ENCODE measurements around the gene KRT23. TPM values are rescaled to one million over a fixed set of nuclear protein-coding genes. Genes with fewer than 3 reads are reported as not detected.

Gene KRT23
- total RNA-seq: not detected

GRCh38 chr17:40937384-40937819, at the start of gene KRT23:
Gene KRT23 (minus strand): TSS chr17:40937646. CDS start chr17:40936603, 1,043 bp downstream.
- H3K27ac Mint-ChIP-seq: no peak within 1 kb of the TSS
- POLR2A ChIA-PET: no interaction called here
- no peaks in the 10 kb centered on the region for H3K9me3 Mint-ChIP-seq

GRCh38 chr17:40986920-40987319, 49.5 kb upstream of the KRT23 start:
- no peak overlapping the region for H3K4me3 Mint-ChIP-seq
- H3K27ac Mint-ChIP-seq: no peak overlapping the region
- intact Hi-C loops (cut with micrococcal nuclease): no loop called here
- peaks cover 8% of the 10 kb centered on the region for H3K27me3 Mint-ChIP-seq
- no peaks in the 10 kb centered on the region for H3K9me3 Mint-ChIP-seq
- DNase-seq: no peak
- ChIA-PET POLR2A (no interaction called here), CTCF (no interaction called here)
- no peaks in the 10 kb centered on the region for H3K36me3 Mint-ChIP-seq
- no peaks in the 10 kb centered on the region for H3K4me1 Mint-ChIP-seq (ENCODE audit: low read depth)

More at GRCh38 chr17:40937384-40937819, at the start of gene KRT23:
- peaks cover 9% of the 10 kb centered on the region for H3K27me3 Mint-ChIP-seq
- intact Hi-C loops (cut with micrococcal nuclease): no loop called here
- no peak for DNase-seq
- CTCF ChIA-PET: no interaction called here
- no peaks in the 10 kb centered on the region for H3K4me1 Mint-ChIP-seq (ENCODE audit: low read depth)
- H3K4me3 Mint-ChIP-seq: no peak within 1 kb of the TSS
- H3K36me3 Mint-ChIP-seq: no peaks in the 10 kb centered on the region

GRCh38 chr17:40984226-40984625, 46.8 kb upstream of the KRT23 start, which contains the start of gene KRT40:
Gene KRT40 (minus strand): TSS chr17:40984326. CDS start chr17:40984273, 53 bp downstream.
- no peak for DNase-seq
- H3K27me3 Mint-ChIP-seq: peaks cover 14% of the 10 kb centered on the region
- H3K36me3 Mint-ChIP-seq: no peaks in the 10 kb centered on the region
- H3K4me3 Mint-ChIP-seq: no peak within 1 kb of the TSS
- H3K27ac Mint-ChIP-seq: no peak within 1 kb of the TSS
- CTCF ChIA-PET: no interaction called here
- POLR2A ChIA-PET: no interaction called here
- no peaks in the 10 kb centered on the region for H3K4me1 Mint-ChIP-seq (ENCODE audit: low read depth)
- no peaks in the 10 kb centered on the region for H3K9me3 Mint-ChIP-seq
- intact Hi-C loops (cut with micrococcal nuclease): no loop called here

- H3K9me3 Mint-ChIP-seq: no peaks in the 10 kb centered on the region
- peaks cover 19% of the 10 kb centered on the region for H3K27me3 Mint-ChIP-seq
- POLR2A ChIA-PET: no interaction called here
- H3K36me3 Mint-ChIP-seq: no peaks in the 10 kb centered on the region
- intact Hi-C loops (cut with micrococcal nuclease): no loop called here
- no peak for DNase-seq
- no peak overlapping the region for H3K4me3 Mint-ChIP-seq
- no peaks in the 10 kb centered on the region for H3K4me1 Mint-ChIP-seq (ENCODE audit: low read depth)
- no peak overlapping the region for H3K27ac Mint-ChIP-seq
- CTCF ChIA-PET: no interaction called here
These were observed 43.7 kb upstream of the KRT23 start for GRCh38 chr17:40981115-40981514.

- Mint-ChIP-seq H3K4me1 (ENCODE audit: low read depth) (no peaks in the 10 kb centered on the region), H3K9me3 (no peaks in the 10 kb centered on the region), H3K4me3 (no peak overlapping the region), H3K27ac (no peak overlapping the region), H3K36me3 (no peaks in the 10 kb centered on the region), H3K27me3 (peaks cover 19% of the 10 kb centered on the region)
- POLR2A ChIA-PET: interaction anchor here (0.6 kb wide), 1 partner anchor 331 kb away, joined by 3 read pairs; no protein-coding TSS in a partner anchor
- CTCF ChIA-PET: no interaction called here
- no peak for DNase-seq
- intact Hi-C loops (cut with micrococcal nuclease): no loop called here
These were observed 43.1 kb upstream of the KRT23 start for GRCh38 chr17:40980596-40980995.

GRCh38 chr17:40980117-40980516, 42.7 kb upstream of the KRT23 start:
- no peak for DNase-seq
- H3K27ac Mint-ChIP-seq: no peak overlapping the region
- H3K4me3 Mint-ChIP-seq: no peak overlapping the region
- no peaks in the 10 kb centered on the region for H3K9me3 Mint-ChIP-seq
- CTCF ChIA-PET: no interaction called here
- peaks cover 19% of the 10 kb centered on the region for H3K27me3 Mint-ChIP-seq
- POLR2A ChIA-PET: interaction anchor here (0.6 kb wide), 1 partner anchor 331 kb away, joined by 3 read pairs; no protein-coding TSS in a partner anchor
- intact Hi-C loops (cut with micrococcal nuclease): no loop called here
- H3K4me1 Mint-ChIP-seq (ENCODE audit: low read depth): no peaks in the 10 kb centered on the region
- no peaks in the 10 kb centered on the region for H3K36me3 Mint-ChIP-seq

GRCh38 chr17:40978575-40979151, 41.2 kb upstream of the KRT23 start:
- intact Hi-C loops (cut with micrococcal nuclease): no loop called here
- CTCF ChIA-PET: no interaction called here

GRCh38 chr17:40975516-40975915, 38.1 kb upstream of the KRT23 start:
- peaks cover 10% of the 10 kb centered on the region for H3K27me3 Mint-ChIP-seq
- no peaks in the 10 kb centered on the region for H3K9me3 Mint-ChIP-seq
- intact Hi-C loops (cut with micrococcal nuclease): no loop called here
- no peak overlapping the region for H3K4me3 Mint-ChIP-seq
- no peak overlapping the region for H3K27ac Mint-ChIP-seq
- no peaks in the 10 kb centered on the region for H3K36me3 Mint-ChIP-seq
- no peaks in the 10 kb centered on the region for H3K4me1 Mint-ChIP-seq (ENCODE audit: low read depth)
- ChIA-PET POLR2A (no interaction called here), CTCF (no interaction called here)
- DNase-seq: no peak

More at GRCh38 chr17:40978575-40979151, 41.2 kb upstream of the KRT23 start:
- H3K27me3 Mint-ChIP-seq: peaks cover 16% of the 10 kb centered on the region
- H3K9me3 Mint-ChIP-seq: no peaks in the 10 kb centered on the region
- no peak overlapping the region for H3K27ac Mint-ChIP-seq
- no peaks in the 10 kb centered on the region for H3K4me1 Mint-ChIP-seq (ENCODE audit: low read depth)
- no peak overlapping the region for H3K4me3 Mint-ChIP-seq
- H3K36me3 Mint-ChIP-seq: no peaks in the 10 kb centered on the region
- DNase-seq: no peak
- POLR2A ChIA-PET: no interaction called here

GRCh38 chr17:40974366-40974765, 36.9 kb upstream of the KRT23 start:
- ChIA-PET POLR2A (no interaction called here), CTCF (no interaction called here)
- H3K4me3 Mint-ChIP-seq: no peak overlapping the region
- no peaks in the 10 kb centered on the region for H3K9me3 Mint-ChIP-seq
- intact Hi-C loops (cut with micrococcal nuclease): no loop called here
- no peaks in the 10 kb centered on the region for H3K36me3 Mint-ChIP-seq
- H3K27ac Mint-ChIP-seq: no peak overlapping the region
- H3K27me3 Mint-ChIP-seq: peaks cover 6% of the 10 kb centered on the region
- no peak for DNase-seq
- H3K4me1 Mint-ChIP-seq (ENCODE audit: low read depth): no peaks in the 10 kb centered on the region

GRCh38 chr17:40967582-40967981, 30.1 kb upstream of the KRT23 start:
- ChIA-PET CTCF (interaction anchor here (1.1 kb wide), 1 partner anchor 10 kb away, joined by 3 read pairs; no protein-coding TSS in a partner anchor), POLR2A (no interaction called here)
- Mint-ChIP-seq H3K9me3 (no peaks in the 10 kb centered on the region), H3K4me3 (no peak overlapping the region), H3K4me1 (ENCODE audit: low read depth) (no peaks in the 10 kb centered on the region), H3K36me3 (no peaks in the 10 kb centered on the region), H3K27ac (no peak overlapping the region), H3K27me3 (peaks cover 18% of the 10 kb centered on the region)
- intact Hi-C loops (cut with micrococcal nuclease): no loop called here
- no peak for DNase-seq

GRCh38 chr17:40966848-40967247, 29.4 kb upstream of the KRT23 start, which contains the start of gene KRT39:
Gene KRT39 (minus strand): TSS chr17:40966948. CDS start chr17:40966856, 92 bp downstream.
- Mint-ChIP-seq H3K4me3 (no peak within 1 kb of the TSS), H3K9me3 (no peaks in the 10 kb centered on the region), H3K27me3 (peaks cover 18% of the 10 kb centered on the region), H3K27ac (no peak within 1 kb of the TSS), H3K4me1 (ENCODE audit: low read depth) (no peaks in the 10 kb centered on the region), H3K36me3 (no peaks in the 10 kb centered on the region)
- intact Hi-C loops (cut with micrococcal nuclease): no loop called here
- POLR2A ChIA-PET: no interaction called here
- no peak for DNase-seq
- CTCF ChIA-PET: interaction anchor here (1.1 kb wide), 1 partner anchor 9 kb away, joined by 3 read pairs; no protein-coding TSS in a partner anchor

- Mint-ChIP-seq H3K27ac (no peak overlapping the region), H3K4me3 (no peak overlapping the region), H3K9me3 (no peaks in the 10 kb centered on the region), H3K27me3 (peaks cover 20% of the 10 kb centered on the region), H3K36me3 (no peaks in the 10 kb centered on the region), H3K4me1 (ENCODE audit: low read depth) (no peaks in the 10 kb centered on the region)
- DNase-seq: no peak
- intact Hi-C loops (cut with micrococcal nuclease): no loop called here
- POLR2A ChIA-PET: no interaction called here
- CTCF ChIA-PET: interaction anchor here (1.3 kb wide), 1 partner anchor 8 kb away, joined by 3 read pairs; no protein-coding TSS in a partner anchor
These were observed 26.4 kb upstream of the KRT23 start for GRCh38 chr17:40963838-40964237.

GRCh38 chr17:40962059-40962561, 24.7 kb upstream of the KRT23 start:
- H3K4me3 Mint-ChIP-seq: no peak overlapping the region
- no peak for DNase-seq
- no peaks in the 10 kb centered on the region for H3K9me3 Mint-ChIP-seq
- ChIA-PET POLR2A (no interaction called here), CTCF (interaction anchor here (0.9 kb wide), 1 partner anchor 10 kb away, joined by 4 read pairs; no protein-coding TSS in a partner anchor)
- H3K27ac Mint-ChIP-seq: no peak overlapping the region
- intact Hi-C loops (cut with micrococcal nuclease): no loop called here
- H3K27me3 Mint-ChIP-seq: peaks cover 14% of the 10 kb centered on the region
- H3K36me3 Mint-ChIP-seq: no peaks in the 10 kb centered on the region
- H3K4me1 Mint-ChIP-seq (ENCODE audit: low read depth): no peaks in the 10 kb centered on the region

All from activated CD4-positive, alpha-beta memory T cell treated with anti-CD3 and anti-CD28 coated beads for 36 hours (primary cell).